NCI-H2196 (cell line): ENCODE data around the gene POM121L2.

ENCODE experiments used
- DNase-seq: peaks from one replicate; lab custom pipeline; 2025; ENCODE audit not compliant: unreplicated experiment; lab: John Stamatoyannopoulos, UW

Gene POM121L2

DNA sequence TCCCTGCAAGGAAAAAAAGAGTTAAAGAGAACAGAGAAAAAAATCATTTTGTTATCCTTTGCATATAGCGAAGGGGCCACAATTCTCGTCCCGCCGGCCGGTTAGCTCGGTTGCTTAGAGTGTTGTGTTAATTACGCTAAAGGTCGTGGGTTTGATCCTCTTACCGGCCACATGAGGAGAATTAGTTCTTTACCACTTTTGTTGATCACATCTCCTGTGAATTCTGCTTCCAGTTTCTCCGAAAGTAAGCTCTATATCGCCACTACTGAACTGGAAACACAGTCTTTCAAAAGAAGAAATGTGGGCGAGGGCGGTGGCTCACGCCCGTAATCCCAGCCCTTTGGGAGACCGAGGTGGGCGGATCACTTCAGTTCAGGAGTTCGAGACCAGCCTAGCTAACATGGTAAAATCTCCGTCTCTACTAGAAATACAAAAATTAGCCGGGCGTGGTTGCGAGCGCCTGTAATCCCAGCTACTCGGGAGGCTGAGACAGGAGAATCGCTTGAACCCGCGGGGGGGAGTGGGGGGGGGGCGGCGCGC is 51.2 kb downstream of the POM121L2 start:
- DNase-seq: no peak

DNA sequence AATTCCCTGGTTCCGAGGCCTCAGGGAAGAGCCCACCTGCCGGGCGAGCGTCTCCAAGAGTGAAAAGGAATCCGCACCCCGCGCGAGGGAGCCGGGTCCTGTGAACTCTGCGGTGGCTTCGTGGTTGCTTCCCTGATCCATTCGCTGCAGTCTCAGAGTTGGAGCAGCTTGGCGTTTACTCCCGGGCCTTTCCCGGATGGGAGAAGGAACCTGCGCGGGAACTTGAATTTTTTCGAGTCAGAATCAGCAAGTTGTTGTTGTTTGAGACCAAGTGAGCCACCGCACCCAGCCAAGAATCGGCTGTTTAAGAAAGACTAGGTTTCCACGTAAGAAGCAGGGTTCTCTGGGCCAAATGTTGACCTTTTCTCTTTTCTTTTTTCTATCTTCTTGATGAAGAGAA is 51.7 kb downstream of the POM121L2 start:
- DNase-seq: no peak
